ENCODE data around the gene RSRP1. TPM values are rescaled to one million over a fixed set of nuclear protein-coding genes. Genes with fewer than 3 reads are reported as not detected.
"Not testable (repeated sequence)": the region's sequence is repeated elsewhere in the genome, so short reads cannot be mapped to it uniquely, and the experiment has no call there.

The RSRP1 gene
- 59.9 and 153 TPM in 2 replicates for total RNA-seq

DNA sequence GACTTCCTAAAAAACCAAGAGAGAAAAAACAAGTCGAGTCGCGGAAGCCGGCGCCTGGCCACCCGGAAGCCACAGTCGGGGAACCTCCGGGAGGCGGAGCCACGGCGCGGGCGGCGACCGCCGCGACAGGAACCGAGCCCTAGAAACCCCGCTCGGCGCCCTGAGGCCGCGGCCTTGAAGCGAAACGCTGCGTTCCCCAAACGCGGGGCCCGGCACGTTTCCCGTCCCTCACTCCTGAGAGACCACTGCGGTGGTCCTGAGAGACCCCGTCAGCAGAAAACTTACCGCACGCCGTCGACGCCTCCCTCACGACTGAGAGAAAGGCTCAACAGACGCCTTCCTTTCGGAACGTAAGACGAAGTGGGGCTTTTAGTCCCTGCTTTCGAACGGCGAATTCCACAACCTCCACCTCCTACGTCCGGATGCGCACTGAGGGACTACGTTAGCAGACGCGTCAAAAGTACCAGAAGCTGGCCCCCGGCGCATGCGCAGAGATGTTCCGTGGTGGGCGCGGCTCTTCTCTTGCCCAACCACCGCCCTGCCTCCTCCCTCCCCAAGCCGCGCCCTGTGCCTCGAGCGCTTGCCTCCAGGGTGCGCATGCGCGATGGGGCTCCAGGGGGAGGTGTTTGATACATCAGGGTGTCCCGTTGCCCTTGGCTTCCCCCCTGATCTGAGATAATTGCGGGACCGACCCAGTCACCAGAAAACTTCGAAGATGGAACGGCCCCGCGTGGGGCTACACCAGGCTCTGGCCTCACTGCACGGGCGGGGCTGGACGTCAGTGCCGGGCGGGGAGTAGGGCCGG, at the start of gene RSRP1:
TSS of gene RSRP1 (minus strand) at position 431 of the 805 bp plus-strand sequence. CDS start 491 bp downstream, outside the sequence.
- DNase-seq (ENCODE audit: low read depth) = peak; percentile 89

- DNase-seq (ENCODE audit: low read depth) = not testable (repeated sequence)
Measured at GRCh38 chr1:25296501-25296900, 49.2 kb upstream of the RSRP1 start.

DNA sequence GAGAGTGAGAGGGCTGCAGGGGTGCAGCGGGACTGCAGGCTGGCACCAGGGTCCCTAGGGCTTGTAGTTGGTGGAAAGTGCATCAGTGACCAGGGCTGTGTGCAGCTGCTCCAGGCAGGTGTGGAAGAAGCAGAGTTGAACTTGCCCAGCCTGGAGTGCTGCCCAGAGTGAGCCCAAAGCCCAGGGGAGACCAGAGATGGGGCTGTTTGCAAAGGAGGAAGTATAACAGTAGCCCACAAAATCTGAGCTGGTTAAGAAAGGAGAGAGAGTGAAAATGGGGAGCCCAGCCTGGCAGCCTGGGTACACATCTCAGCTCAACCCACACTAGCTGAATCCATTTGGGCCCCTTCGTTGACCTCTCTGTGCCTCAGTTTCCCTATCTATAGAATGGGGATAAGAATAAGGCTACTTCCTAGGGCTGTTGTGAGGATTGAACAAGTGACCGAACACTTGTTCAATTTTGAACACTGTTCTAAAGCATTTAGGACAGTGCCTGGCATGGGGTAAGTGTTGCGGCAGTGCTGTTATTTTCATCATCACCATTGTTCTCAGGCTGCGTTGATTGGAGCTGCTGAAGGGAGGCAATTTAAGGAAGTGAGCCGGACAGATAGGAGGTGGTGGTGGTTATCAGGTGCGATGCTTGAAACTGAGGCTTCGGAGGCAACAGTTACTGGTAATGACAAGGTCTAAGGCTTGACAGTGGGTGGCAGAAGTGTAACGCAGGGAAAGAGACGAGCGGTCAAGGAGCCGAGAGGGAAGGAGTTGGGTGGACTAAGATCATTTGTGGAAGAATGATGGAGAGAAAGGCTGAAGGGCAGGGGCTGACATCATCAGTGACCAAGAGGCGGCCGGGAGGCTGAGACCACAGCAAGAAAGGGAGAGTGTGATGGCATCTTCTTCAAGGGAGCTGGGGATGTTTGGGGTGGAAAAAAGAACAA, 47.9 kb upstream of the RSRP1 start:
- not testable (repeated sequence) for DNase-seq (ENCODE audit: low read depth)

GRCh38 chr1:25293426-25293825, 46.2 kb upstream of the RSRP1 start:
- not testable (repeated sequence) for DNase-seq (ENCODE audit: low read depth)

DNA sequence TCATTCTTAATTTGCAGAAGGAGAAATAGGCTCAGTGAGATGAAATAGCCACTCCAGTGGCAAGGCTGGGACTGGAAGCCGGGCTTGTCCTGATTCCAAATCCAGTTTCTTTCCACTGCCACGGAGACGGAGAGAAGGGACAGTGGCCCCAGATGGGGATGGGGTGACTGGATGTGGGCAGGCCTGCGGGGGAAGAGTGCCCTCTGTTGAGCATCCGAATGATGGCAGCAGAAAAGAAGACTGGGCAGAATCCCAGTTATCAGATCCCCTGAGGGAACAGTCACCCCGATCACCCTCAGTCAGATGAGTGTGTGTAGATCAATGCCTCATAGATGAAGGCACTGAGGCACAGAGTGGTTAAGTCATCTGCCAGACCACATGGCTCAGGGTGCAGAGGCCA, 42.8 kb upstream of the RSRP1 start:
- DNase-seq (ENCODE audit: low read depth) = not testable (repeated sequence)

DNA sequence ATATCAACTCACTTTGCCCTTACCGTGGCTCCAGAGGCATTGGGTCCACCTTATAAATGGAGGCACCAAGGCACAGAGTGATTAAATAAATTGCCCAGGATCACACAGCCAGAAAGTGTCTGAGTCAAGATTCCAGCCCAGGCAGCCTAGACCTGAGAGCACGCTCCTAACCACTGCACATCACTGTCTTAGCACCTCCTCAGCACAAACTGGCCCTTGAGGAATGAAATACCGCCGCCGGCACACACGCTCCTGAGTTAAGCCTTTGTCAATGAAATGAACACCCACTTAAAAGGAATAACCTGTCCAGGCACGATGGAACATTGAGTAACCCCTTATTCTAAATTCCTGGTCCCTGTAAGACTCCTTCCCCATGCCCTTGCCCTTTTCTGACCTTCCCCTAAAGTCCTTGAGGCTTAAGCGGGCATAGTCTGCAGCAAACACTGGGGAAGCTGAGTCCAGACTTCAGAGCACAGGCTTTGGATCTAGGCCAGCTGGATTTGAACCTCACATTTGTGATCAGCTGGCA, 41.4 kb upstream of the RSRP1 start:
- DNase-seq (ENCODE audit: low read depth) = not testable (repeated sequence)

- not testable (repeated sequence) for DNase-seq (ENCODE audit: low read depth)
Measured at GRCh38 chr1:25287164-25287563, 39.9 kb upstream of the RSRP1 start.

DNA sequence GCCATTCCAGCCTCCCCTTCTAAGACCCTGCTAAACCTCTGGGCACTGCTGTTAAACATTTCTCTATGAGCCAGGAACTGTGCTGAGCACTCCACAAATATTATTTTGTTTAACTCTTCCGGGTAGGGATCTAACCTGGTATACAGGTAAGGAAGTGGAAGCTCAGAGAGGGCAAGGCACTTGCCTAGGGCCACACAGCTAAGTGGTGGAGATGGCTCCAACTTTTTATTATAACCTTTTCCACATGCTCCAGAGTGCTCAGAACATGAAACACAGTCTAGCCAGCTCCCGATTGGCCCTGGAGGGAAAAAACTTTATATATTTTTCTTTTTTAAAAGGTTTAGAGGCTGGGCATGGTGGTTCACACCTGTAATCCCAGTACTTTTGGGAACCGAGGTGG, 38.6 kb upstream of the RSRP1 start:
- DNase-seq (ENCODE audit: low read depth) = not testable (repeated sequence)

- not testable (repeated sequence) for DNase-seq (ENCODE audit: low read depth)
Measured at GRCh38 chr1:25279693-25280111, 32.4 kb upstream of the RSRP1 start.

DNA sequence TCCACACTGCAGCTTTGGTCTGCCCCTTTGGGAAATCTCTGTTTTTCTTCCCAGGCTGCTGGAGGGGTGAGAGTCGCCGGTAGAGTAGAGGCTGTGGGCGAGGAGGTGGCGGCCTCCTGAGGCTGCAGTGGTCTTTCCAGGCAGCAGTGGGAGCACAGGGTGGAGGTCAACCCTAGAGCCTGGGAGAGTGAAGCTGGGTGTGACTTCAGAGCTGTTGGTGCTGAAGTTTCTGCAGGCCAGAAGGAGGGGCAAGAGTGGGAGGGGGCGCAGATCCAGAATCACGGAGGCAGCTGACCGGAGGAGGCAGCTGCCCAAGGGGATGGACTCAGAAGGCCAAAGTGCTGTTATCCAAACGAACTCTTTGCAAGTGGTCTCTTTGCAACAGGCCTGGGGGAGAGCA, 31.5 kb upstream of the RSRP1 start:
- DNase-seq (ENCODE audit: low read depth) = not testable (repeated sequence)

DNA sequence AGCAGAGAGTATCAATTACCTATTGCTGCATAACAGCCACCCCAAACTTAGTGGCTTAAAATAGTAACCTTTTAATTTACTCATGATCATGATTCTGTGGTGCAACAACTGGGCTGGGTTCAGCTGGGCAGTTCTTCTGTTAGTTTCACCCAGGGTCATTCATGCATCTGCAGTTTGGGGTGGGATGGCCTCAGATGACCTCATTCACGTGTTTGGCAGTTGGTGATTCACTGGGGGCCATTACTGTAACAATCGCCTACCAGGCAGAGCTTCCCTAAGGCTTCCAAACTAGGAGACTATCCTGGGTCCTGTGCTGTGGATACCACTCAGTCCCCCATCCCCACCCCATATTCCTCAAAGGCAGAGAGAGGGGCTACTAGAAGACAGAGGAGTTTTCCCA, 31.1 kb upstream of the RSRP1 start:
- not testable (repeated sequence) for DNase-seq (ENCODE audit: low read depth)

- not testable (repeated sequence) for DNase-seq (ENCODE audit: low read depth)
Measured at GRCh38 chr1:25277295-25277694, 30.0 kb upstream of the RSRP1 start.

DNA sequence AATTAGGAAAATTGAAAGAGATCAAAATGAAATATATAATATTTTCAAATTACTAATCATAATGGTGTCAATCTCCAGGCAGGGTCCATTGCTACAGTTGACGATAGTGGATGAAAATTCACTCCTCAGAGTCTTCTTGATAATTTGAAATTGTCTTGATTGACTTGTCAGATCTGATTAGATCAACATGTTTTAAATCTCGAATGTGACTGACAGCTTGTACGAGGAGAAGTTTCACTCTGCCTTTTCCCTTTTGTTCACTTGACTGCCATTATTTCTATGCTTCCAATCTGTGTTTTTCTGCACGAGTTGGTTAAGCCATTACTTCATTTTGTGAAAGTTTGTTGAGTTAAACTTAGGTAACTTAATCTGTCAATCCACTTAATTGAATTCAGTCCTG, 28.4 kb upstream of the RSRP1 start:
- DNase-seq (ENCODE audit: low read depth) = not testable (repeated sequence)

DNA sequence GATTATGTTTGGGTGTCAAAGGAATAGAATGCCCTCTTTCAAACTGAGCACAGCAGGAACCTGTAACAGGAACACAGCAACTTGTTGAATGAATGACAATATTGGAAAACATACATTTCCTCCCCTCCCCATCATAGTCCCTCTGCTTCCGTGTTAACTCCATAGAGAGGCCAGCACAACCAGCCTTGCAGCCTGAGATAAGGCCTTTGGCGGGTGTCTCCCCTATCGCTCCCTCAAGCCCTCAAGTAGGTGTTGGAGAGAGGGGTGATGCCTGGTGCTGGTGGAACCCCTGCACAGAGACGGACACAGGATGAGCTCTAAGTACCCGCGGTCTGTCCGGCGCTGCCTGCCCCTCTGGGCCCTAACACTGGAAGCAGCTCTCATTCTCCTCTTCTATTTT, 25.0 kb upstream of the RSRP1 start, which contains the start of gene RHD:
TSS of gene RHD (plus strand) at position 272 of the 400 bp plus-strand sequence. CDS start at position 311, 39 bp downstream.
- DNase-seq (ENCODE audit: low read depth) = not testable (repeated sequence)

GRCh38 chr1:25268143-25268760, 21.0 kb upstream of the RSRP1 start:
- DNase-seq (ENCODE audit: low read depth) = not testable (repeated sequence)

- DNase-seq (ENCODE audit: low read depth) = peak; percentile 58
Measured at GRCh38 chr1:25267288-25268142, 20.3 kb upstream of the RSRP1 start.

DNA sequence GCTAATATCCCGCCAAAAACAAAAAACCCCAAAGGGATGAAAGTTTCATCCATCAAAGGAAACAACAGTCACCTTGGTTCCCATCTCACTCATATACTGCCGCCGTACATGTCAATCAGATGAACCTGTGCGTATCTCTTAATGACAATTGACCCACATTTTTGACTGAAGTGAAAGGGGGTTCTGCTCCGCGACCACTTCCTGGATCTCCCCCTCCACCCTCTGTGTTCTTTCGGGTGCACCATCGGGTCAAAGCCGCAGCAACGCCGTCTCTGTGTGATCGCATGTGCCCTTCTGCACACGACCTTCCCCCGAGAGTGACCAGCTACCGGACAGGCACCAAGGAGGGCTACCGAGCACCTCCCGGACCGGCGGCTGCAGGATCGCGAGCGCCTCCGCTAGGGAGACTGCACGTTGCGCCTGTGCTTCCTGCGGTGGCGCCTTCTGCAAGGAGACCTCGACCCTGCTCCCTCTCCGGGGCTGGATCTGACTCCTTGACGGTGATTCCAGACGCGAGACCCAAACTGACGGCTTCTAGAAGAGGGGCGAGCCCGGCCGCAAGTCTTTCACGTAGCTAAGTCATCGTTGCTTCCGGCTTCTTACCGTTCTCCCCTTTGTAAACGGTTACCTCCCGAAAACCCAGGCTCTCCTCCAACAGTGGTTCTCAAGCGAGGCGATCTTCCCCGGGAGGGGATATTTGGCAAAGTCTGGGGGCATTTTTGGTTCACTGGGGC, 19.5 kb upstream of the RSRP1 start:
- DNase-seq (ENCODE audit: low read depth) = not testable (repeated sequence)

- DNase-seq (ENCODE audit: low read depth) = not testable (repeated sequence)
Measured at GRCh38 chr1:25260336-25260735, 13.1 kb upstream of the RSRP1 start.

- DNase-seq (ENCODE audit: low read depth) = not testable (repeated sequence)
Measured at GRCh38 chr1:25259813-25260212, 12.6 kb upstream of the RSRP1 start.

DNA sequence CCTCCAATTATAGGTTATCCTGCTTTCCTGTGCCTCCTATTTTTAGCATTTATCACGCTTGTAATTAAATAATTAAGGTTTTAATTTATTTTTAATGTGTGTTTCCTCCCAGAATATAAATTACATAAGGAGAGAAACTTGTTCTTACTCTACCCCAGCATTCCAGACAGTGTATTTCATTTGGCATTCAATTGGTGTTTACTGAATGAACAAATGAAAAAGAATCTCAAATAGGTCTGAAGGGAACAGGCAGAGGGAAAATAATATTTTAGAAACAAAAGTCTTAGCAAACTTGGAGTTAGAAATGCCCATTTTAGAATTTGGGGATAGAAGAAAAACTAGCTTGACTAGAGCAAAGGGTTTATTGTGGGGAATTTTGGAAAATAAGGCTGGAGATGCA, 9.9 kb upstream of the RSRP1 start:
- DNase-seq (ENCODE audit: low read depth) = no peak
